T-helper 2 cell (primary cell): ENCODE measurements around the gene SPAG16.
"Not testable (repeated sequence)": the region's sequence is repeated elsewhere in the genome, so short reads cannot be mapped to it uniquely, and the experiment has no call there.

Experiments used
- DNase-seq, 5 experiments: peaks; one replicate each; pipeline versions ENCODE4 v3.0.0 to v3.0.0-alpha.2; 2012 to 2022

The SPAG16 gene

GRCh38 chr2:213710164-213710563 lies 425.9 kb downstream of the SPAG16 start:
- DNase-seq = no peak

DNA sequence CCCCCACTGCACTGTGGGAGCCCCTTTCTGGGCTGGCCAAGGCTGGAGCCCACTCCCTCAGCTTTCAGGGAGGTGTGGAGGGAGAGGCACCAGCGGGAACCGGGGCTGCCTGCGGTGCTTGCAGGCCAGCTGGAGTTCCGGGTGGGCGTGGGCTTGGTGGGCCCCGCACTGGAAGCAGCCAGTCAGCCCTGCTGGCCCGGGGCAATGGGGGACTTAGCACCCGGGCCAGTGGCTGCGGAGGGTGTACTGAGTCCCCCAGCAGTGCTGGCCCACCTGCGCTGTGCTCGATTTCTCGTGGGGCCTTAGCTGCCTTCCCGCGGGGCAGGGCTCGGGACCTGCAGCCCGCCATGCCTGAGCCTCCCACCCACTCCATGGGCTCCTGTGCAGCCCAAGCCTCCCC lies 434.1 kb downstream of the SPAG16 start:
- DNase-seq = not testable (repeated sequence)

DNA sequence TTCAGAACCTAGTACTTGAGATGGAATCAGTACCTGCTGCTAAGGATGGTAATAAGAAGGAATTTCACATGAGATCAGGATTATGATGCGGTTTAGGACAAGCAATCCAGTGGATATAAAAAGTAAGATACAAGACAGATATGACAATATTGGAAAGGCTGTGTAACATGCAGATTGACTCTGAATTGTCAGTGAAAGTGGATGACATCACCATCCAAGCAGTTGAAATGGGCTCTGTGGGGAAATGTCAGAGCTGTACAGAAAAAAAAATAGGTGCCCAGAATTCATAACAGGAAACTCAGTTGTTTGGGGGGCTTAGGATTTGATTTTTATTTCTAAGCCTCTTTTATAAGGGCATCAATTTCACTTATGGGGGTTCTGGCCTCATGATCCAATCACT lies 438.3 kb downstream of the SPAG16 start:
- no peak for DNase-seq

DNA sequence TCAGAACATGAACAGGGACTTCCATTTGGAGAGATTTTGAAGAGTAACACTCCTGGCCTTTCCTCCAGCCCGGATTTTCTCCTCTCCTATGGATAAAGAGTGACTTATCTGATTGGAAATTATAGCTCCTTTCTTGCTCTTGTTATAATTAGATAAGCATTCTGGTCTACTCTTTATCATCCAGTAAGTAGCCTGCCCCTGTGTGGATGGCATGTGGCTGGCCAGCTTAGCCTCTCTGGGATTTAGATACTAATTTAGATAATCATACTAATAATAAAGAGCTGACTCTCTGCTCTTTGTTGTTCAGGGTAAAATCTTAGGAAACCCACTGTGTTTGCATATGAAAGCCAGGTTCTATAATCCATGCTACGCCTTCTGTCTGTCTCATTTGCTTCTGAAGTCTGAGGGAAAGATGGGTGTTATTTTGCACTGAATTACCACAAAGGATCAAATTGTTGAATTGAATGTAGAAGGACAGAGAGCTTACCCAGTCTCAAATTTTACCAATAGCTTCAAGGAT lies 438.8 kb downstream of the SPAG16 start:
- no peak for DNase-seq

DNA sequence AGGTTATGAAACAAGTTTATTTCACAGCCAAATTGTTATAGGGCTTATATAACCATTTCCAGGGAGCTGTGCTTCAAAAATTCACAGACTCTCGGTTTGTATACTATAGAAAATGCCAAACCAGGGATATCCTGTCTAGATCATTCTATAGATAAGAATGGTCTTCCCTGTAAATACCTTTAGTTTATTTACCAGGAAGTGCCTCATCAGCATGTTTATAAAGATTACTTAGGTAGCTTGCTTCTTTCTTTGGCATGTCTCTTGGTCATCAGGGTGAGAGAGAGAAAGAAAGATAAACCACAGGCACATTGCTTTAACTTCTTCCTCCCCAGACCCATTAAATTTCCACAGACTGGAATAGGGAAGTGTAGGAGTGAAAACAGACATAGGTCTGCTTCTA lies 439.4 kb downstream of the SPAG16 start:
- no peak for DNase-seq

DNA sequence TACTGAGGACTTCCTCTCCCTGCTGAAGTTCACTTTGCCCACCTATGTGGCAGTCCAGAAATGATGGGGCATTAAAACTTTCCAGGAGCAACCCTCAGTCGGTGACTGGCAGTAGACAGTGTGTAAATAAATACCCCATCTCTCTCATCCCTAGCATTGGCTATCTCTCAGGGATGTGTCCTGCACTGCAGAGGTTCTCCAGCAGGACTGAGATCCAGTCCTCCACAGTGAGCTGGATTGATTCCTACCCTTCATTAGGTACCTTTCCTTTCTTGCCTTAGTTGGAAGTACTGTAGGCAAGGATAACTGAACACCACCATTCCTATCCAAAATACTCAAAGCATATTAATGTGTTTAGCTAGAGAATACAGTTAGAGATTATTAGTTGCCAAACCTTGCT lies 441.8 kb downstream of the SPAG16 start:
- no peak for DNase-seq

GRCh38 chr2:213733893-213734292 lies 449.6 kb downstream of the SPAG16 start:
- no peak for DNase-seq

- DNase-seq = no peak
Observed at GRCh38 chr2:213740453-213740852, 456.2 kb downstream of the SPAG16 start.

DNA sequence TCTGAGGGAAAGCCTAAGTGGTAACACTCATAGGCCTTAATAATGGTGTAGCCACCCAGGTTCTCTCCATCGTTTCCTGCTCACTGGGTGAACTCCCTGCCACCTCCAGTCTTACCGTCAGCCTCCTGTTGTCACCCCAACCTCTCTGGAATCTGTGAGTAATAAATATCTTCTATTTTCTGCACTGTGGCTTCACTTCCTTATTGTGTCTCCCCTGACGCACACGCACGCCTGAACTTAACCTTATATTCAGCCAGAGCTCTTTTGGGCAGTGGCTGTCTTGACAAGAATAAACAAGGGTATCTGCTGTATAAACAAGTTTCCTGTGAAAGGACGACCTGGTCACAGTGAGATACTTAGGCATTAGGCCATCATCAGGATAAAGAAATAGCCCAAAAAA lies 467.2 kb downstream of the SPAG16 start:
- no peak for DNase-seq

- no peak for DNase-seq
Observed at GRCh38 chr2:213752575-213752974, 468.3 kb downstream of the SPAG16 start.

GRCh38 chr2:213757525-213757924 lies 473.3 kb downstream of the SPAG16 start:
- no peak for DNase-seq

DNA sequence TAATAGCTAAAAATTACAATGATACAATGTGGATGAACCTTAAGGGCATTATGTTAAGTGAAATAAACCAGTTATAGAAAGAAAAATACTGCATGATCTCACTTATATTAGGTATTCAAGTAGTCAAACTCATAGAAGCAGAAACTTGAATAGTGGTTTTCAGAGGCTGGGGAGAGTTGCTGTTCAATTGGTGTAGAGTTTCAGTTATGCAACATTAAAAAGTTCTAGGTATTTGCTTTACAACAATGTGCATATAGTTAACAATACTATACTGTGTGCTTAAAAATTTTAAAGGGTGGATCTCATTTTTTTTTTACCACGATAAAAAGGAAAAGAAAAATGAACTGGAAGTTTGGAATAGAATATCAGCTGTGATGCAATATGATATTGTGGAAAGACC lies 479.1 kb downstream of the SPAG16 start:
- no peak for DNase-seq

- DNase-seq = no peak
Observed at GRCh38 chr2:213763963-213764362, 479.7 kb downstream of the SPAG16 start.

DNA sequence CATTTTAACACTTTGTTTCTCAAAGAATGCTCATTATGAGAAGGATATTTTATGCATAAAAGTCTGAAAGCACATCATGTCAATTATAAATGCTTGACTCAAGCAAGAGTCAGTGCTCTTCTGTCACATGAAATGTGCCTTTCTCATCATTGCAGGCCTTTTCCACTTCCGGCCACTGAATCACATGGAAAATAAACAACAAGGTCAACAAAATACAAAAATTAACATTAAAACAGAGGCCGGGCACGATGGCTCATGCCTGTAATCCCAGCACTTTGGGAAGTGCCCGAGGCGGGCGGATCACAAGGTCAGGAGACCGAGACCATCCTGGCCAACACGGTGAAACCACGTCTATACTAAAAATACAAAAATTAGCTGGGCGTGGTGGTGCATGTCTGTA lies 480.6 kb downstream of the SPAG16 start:
- no peak for DNase-seq

DNA sequence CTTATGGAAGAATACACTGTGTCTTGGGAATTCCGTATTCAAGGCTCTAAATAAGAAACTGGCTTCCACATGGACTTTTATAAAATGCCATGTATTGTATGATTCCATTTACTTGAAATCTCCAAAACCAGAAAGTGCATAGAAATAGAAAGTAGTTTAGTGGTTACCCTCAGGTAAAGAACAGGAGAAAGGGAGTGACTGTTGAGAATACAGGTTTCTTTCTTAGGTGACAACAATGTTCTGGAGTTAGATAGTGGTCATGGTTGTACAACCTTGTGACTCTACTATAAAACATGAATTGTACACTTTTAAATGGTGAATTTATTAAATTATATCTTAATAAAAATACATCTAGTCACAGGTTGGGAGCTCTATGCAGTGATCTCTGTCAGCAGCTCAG lies 481.8 kb downstream of the SPAG16 start:
- DNase-seq = no peak

GRCh38 chr2:213766465-213766901 lies 482.2 kb downstream of the SPAG16 start:
- peak in 1 of 5 experiments; percentile 40 for DNase-seq

DNA sequence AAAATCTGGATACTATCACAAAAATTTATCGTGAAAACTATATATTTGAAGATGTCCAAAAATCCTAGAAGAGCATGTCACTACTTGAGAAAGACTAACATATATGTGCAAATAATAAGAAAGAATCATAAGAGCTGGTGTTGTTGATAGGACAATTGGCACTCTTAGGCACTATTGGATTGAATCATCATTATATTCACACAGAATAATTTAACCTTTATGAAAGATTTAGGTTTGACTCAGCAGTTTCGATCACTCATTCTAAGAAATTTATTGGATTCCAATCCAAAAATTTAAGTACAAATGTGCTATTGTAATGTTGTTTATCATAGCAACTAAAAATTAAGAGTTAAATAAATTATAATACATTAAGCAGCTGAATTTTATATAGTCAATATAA lies 503.6 kb downstream of the SPAG16 start:
- DNase-seq = peak in 1 of 5 experiments; percentile 28

DNA sequence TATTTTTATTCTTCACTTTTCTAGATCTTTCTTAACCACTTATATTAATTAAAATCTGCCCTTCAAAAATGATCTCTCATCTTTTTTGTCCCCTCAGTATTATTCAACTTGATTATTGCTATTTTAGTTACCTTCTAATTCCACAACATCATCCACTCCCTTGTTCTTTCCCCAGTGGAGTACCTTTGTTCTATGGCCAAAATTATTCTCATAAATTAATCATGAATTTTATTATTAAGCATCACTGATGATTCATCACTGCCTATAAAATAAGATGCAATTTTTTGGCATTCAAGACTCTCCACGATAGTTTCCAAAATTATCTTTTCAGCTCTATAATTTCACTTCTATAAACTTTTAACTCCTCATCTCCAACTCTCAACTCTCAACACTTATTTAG lies 505.7 kb downstream of the SPAG16 start:
- no peak for DNase-seq

GRCh38 chr2:213792045-213792444 lies 507.8 kb downstream of the SPAG16 start:
- DNase-seq = no peak

GRCh38 chr2:213806125-213806726 lies 522.0 kb downstream of the SPAG16 start:
- peak in 1 of 5 experiments; percentile 2 for DNase-seq

- DNase-seq = no peak
Observed at GRCh38 chr2:213816583-213816982, 532.3 kb downstream of the SPAG16 start.

GRCh38 chr2:213818436-213818835 lies 534.2 kb downstream of the SPAG16 start:
- no peak for DNase-seq

- no peak for DNase-seq
Observed at GRCh38 chr2:213834331-213834730, 550.1 kb downstream of the SPAG16 start.

DNA sequence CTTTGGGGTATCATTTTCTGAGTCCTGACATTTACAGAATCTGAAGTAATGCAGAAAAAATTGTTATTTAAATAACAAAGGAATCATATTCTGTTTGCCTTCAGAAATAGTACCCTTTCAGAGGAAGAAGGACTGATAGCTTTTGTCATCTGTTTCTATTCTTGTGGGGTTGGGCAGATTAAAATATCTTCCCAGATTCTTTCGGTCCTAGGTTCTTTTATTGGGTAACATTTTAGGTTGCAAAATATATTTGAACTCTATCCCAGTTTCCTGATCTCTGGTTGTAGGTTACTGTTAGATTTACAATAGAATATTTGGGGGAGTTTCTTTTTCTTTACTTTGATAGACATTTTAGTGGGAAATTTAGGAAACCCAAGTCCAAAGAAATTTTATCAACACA lies 550.5 kb downstream of the SPAG16 start:
- no peak for DNase-seq

GRCh38 chr2:213846856-213847255 lies 562.6 kb downstream of the SPAG16 start:
- DNase-seq = no peak
